ENCODE data around the gene DPYSL4. TPM values are rescaled to one million over a fixed set of nuclear protein-coding genes. Genes with fewer than 3 reads are reported as not detected.

Gene DPYSL4
- total RNA-seq, 1 experiment from 2014 or later = 9.9 TPM

DNA sequence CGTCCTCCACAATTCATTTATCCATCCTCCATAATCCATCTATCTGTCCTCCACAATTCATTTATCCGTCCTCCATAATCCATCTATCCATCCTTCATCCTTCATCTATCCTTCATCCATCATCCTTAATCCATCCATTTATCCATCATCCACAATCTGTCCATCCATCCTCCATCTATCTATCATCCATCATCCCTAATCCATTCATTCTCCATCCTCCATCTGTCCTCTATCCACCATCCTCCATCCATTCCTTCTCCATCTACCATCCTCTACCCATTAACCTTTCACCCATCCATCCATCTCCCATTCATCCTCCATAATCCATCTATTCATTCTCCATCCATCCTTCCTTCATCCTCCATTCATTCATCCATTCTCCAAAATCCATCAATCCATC, 36.0 kb upstream of the DPYSL4 start:
- Histone ChIP-seq H3K36me3 (ENCODE audit: control insufficient read depth, insufficient read depth, low read length) (no peaks in the 10 kb centered on the region), H3K4me1 (ENCODE audit: control insufficient read depth, insufficient read depth, low read length) (no peaks in the 10 kb centered on the region), H3K9me3 (ENCODE audit: control insufficient read depth, insufficient read depth, low read depth, low read length) (no peaks in the 10 kb centered on the region), H3K4me3 (ENCODE audit: low read depth in 2 of 2, low read length in 2 of 2) (no peak overlapping the region), H3K27ac (ENCODE audit: low read length) (no peak overlapping the region), H3K27me3 (ENCODE audit: control insufficient read depth, insufficient read depth, low read length) (no peaks in the 10 kb centered on the region)
- intact Hi-C loops (cut with micrococcal nuclease; ENCODE audit: unreplicated experiment) (no loop called here), in situ Hi-C loops (cut with HindIII; ENCODE audit: low pct_unique_long_range_greater_than_20kb, low sequenced_read_pairs) (no loop called here)
- TF ChIP-seq POLR2AphosphoS5 (IDR thresholded peaks at IDR 0.05; ENCODE audit: low read depth, low read length) = no peak
- TF ChIP-seq, protein P1, sequence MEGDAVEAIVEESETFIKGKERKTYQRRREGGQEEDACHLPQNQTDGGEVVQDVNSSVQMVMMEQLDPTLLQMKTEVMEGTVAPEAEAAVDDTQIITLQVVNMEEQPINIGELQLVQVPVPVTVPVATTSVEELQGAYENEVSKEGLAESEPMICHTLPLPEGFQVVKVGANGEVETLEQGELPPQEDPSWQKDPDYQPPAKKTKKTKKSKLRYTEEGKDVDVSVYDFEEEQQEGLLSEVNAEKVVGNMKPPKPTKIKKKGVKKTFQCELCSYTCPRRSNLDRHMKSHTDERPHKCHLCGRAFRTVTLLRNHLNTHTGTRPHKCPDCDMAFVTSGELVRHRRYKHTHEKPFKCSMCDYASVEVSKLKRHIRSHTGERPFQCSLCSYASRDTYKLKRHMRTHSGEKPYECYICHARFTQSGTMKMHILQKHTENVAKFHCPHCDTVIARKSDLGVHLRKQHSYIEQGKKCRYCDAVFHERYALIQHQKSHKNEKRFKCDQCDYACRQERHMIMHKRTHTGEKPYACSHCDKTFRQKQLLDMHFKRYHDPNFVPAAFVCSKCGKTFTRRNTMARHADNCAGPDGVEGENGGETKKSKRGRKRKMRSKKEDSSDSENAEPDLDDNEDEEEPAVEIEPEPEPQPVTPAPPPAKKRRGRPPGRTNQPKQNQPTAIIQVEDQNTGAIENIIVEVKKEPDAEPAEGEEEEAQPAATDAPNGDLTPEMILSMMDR (IDR thresholded peaks at IDR 0.05) = no peak
- no peak for TF ChIP-seq SIN3A (IDR thresholded peaks at IDR 0.05; ENCODE audit: borderline replicate concordance, insufficient read depth, low read depth, low read length)
- TF ChIP-seq TCF7L2 (IDR thresholded peaks at IDR 0.05; ENCODE audit: low read depth, low read length) = no peak
- TF ChIP-seq REST (IDR thresholded peaks at IDR 0.05; ENCODE audit: insufficient read depth in 1 of 2, low read depth in 2 of 2, low read length in 1 of 2) = no peak
- ChIA-PET CTCF (no interaction called here), POLR2A (no interaction called here)
- DNase-seq (ENCODE audit: low read depth, low spot score) (no peak), ATAC-seq (no peak)
- no TSS peak for BruUV-seq (replicated peaks)

DNA sequence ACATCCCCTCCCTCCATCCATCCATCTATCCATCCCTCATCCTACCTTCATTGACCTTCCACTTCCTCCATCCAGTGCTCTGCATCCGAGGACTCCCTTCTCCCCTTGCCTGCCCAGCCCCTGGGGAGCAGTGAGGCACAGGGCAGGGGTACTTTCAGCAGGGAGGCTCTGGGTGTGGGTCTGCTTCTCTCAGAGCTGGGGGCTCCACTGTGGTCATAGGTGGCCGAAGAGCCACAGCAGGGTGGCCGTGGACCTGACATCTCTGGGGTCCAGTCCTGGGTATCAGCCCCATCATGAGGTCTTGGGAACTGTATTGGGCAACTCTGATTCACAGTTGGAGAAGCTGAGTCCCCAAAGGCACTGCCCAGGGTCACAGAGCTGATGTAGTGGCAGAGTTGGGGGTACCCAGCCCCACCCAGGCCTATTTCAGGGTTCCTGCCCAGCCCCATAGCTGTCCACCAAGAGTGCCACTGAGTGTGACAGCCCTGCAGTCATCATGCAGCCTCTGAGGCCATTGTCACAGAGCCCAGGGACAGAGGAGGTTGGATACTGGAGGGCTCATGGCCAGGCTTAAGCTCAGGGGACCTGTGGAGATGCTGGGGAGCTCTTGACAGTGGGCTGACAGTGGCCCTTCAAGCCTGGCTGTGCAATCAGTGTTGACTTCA, 35.3 kb upstream of the DPYSL4 start:
- Histone ChIP-seq H3K4me3 (ENCODE audit: low read depth in 2 of 2, low read length in 2 of 2) (no peak overlapping the region), H3K4me1 (ENCODE audit: control insufficient read depth, insufficient read depth, low read length) (no peaks in the 10 kb centered on the region), H3K27me3 (ENCODE audit: control insufficient read depth, insufficient read depth, low read length) (no peaks in the 10 kb centered on the region), H3K27ac (ENCODE audit: low read length) (no peak overlapping the region), H3K9me3 (ENCODE audit: control insufficient read depth, insufficient read depth, low read depth, low read length) (no peaks in the 10 kb centered on the region), H3K36me3 (ENCODE audit: control insufficient read depth, insufficient read depth, low read length) (no peaks in the 10 kb centered on the region)
- DNase-seq (ENCODE audit: low read depth, low spot score) (no peak), ATAC-seq (no peak)
- POLR2A ChIA-PET = no interaction called here
- CTCF ChIA-PET = no interaction called here
- TF ChIP-seq, protein P1 (IDR thresholded peaks at IDR 0.05) = no peak
- TF ChIP-seq TCF7L2 (IDR thresholded peaks at IDR 0.05; ENCODE audit: low read depth, low read length) (no peak), SIN3A (IDR thresholded peaks at IDR 0.05; ENCODE audit: borderline replicate concordance, insufficient read depth, low read depth, low read length) (no peak), REST (IDR thresholded peaks at IDR 0.05; ENCODE audit: insufficient read depth in 1 of 2, low read depth in 2 of 2, low read length in 1 of 2) (no peak), POLR2AphosphoS5 (IDR thresholded peaks at IDR 0.05; ENCODE audit: low read depth, low read length) (no peak)
- no TSS peak for BruUV-seq (replicated peaks)
- in situ Hi-C loops (cut with HindIII; ENCODE audit: low pct_unique_long_range_greater_than_20kb, low sequenced_read_pairs) = no loop called here
- intact Hi-C loops (cut with micrococcal nuclease; ENCODE audit: unreplicated experiment) = no loop called here

Data from Panc1 (cell line).